ENCODE measurements around the gene CNOT3.

CNOT3 gene

GRCh38 chr19:54189145-54189734 is 51.7 kb downstream of the CNOT3 start, which contains the start of gene MBOAT7:
Gene MBOAT7 (minus strand): TSS chr19:54189580. CDS start chr19:54188508, 1,072 bp downstream.
- CTCF ChIA-PET = interaction anchor here (0.8 to 5.2 kb wide), 13 partner anchors 9 to 77 kb away, joined by 3 to 27 read pairs (median 5); partner anchors contain the start of genes LENG1 and TMC4
- DNase-seq (ENCODE audit: extremely low spot score) = peak; percentile 81
- TF ChIP-seq, protein P1, sequence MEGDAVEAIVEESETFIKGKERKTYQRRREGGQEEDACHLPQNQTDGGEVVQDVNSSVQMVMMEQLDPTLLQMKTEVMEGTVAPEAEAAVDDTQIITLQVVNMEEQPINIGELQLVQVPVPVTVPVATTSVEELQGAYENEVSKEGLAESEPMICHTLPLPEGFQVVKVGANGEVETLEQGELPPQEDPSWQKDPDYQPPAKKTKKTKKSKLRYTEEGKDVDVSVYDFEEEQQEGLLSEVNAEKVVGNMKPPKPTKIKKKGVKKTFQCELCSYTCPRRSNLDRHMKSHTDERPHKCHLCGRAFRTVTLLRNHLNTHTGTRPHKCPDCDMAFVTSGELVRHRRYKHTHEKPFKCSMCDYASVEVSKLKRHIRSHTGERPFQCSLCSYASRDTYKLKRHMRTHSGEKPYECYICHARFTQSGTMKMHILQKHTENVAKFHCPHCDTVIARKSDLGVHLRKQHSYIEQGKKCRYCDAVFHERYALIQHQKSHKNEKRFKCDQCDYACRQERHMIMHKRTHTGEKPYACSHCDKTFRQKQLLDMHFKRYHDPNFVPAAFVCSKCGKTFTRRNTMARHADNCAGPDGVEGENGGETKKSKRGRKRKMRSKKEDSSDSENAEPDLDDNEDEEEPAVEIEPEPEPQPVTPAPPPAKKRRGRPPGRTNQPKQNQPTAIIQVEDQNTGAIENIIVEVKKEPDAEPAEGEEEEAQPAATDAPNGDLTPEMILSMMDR (IDR thresholded peaks at IDR 0.05; ENCODE audit: control extremely low read depth, extremely low read depth, low read depth, missing control alignments) = peak; percentile 53
- POLR2A ChIA-PET = interaction anchor here (0.6 to 4.4 kb wide), 10 partner anchors 12 to 1411 kb away, joined by 3 to 102 read pairs (median 4); partner anchors contain the start of genes CNOT3, PRPF31, RPS9 and TFPT

DNA sequence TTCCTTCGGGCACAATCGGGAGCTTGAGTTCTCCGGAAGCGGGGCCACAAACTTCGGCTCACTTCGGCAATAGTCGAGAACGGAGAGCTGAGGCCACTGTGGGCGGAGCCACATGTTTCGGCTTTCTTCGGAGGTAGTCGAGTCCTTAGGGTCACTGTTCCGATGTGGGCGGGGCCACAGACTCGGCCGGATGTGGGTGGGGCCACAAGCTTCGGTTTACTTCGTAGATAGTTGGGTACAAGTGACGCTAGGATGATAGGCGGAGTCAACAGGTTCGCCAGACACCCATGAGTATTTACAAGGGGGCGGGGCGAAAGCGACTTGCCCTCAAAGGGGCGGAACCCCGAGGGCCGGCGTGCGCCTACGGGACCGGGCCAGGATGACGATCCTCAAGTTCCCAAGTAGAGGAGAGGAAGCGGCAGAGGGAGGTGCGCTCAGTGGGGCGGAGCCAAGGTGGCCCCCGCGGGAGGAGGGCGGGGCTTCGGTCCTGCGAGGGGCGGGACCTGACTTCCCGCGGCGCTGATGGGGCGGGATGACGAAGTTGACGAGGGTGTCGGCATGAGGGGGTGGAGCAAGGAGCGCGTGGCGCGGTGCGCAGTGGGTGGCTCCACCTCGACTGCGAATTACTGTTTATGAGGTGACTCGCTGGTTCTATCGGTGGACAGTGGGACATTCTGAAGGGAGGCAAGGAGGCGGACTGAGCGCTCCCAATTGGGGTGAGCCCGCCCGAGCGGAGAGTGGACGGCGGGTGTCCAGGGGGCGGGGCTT is 52.4 kb downstream of the CNOT3 start:
- peak; percentile 96 for DNase-seq (ENCODE audit: extremely low spot score)
- ChIA-PET POLR2A (interaction anchor here (0.6 to 4.4 kb wide), 13 partner anchors 12 to 1410 kb away, joined by 3 to 102 read pairs (median 5); partner anchors contain the start of genes CNOT3, PRPF31, RPS9 and TFPT), CTCF (interaction anchor here (0.8 to 5.2 kb wide), 12 partner anchors 9 to 76 kb away, joined by 3 to 27 read pairs (median 6); partner anchors contain the start of gene TMC4)
- TF ChIP-seq, protein P1 (IDR thresholded peaks at IDR 0.05; ENCODE audit: control extremely low read depth, extremely low read depth, low read depth, missing control alignments) = no peak

- POLR2A ChIA-PET = interaction anchor here (1.0 to 4.4 kb wide), 4 partner anchors 11 to 53 kb away, joined by 5 to 102 read pairs (median 12); partner anchors contain the start of genes CNOT3 and RPS9
- CTCF ChIA-PET = interaction anchor here (1.0 to 5.2 kb wide), 3 partner anchors 14 to 75 kb away, joined by 3 to 27 read pairs (median 22); no protein-coding TSS in a partner anchor
- peak; percentile 91 for DNase-seq (ENCODE audit: extremely low spot score)
- TF ChIP-seq, protein P1 (IDR thresholded peaks at IDR 0.05; ENCODE audit: control extremely low read depth, extremely low read depth, low read depth, missing control alignments) = no peak
These were observed 53.0 kb downstream of the CNOT3 start for GRCh38 chr19:54190503-54191010.

GRCh38 chr19:54191011-54191810 is 53.6 kb downstream of the CNOT3 start, which contains the start of gene TSEN34:
Gene TSEN34 (plus strand): TSS chr19:54191308. CDS start chr19:54191365, 57 bp downstream.
- POLR2A ChIA-PET = interaction anchor here (1.0 to 4.4 kb wide), 4 partner anchors 11 to 54 kb away, joined by 5 to 102 read pairs (median 12); partner anchors contain the start of genes CNOT3 and RPS9
- TF ChIP-seq, protein P1 (IDR thresholded peaks at IDR 0.05; ENCODE audit: control extremely low read depth, extremely low read depth, low read depth, missing control alignments) = no peak
- DNase-seq (ENCODE audit: extremely low spot score) = peak; percentile 84
- CTCF ChIA-PET = interaction anchor here (0.9 to 5.2 kb wide), 4 partner anchors 14 to 74 kb away, joined by 3 to 27 read pairs (median 12); no protein-coding TSS in a partner anchor

- DNase-seq (ENCODE audit: extremely low spot score) = no peak
- ChIA-PET POLR2A (interaction anchor here (1.7 to 4.4 kb wide), 3 partner anchors 10 to 16 kb away, joined by 11 to 102 read pairs (median 14); partner anchors contain the start of gene RPS9), CTCF (interaction anchor here (0.9 to 5.2 kb wide), 2 partner anchors 13 to 25 kb away, joined by 3 to 22 read pairs; no protein-coding TSS in a partner anchor)
- TF ChIP-seq, protein P1 (IDR thresholded peaks at IDR 0.05; ENCODE audit: control extremely low read depth, extremely low read depth, low read depth, missing control alignments) = no peak
These were observed 54.4 kb downstream of the CNOT3 start for GRCh38 chr19:54191811-54192453.
